K562 (cell line): ENCODE results near the gene DENND6B. TPM values are rescaled to one million over a fixed set of nuclear protein-coding genes. Genes with fewer than 3 reads are reported as not detected.

Experiments
- ATAC-seq: fragments of 200-7000 bp; cut with Tn5 transposase; 3 replicates; pipeline ENCODE4 v1.9.1; 2020; ENCODE audit warnings: moderate library complexity
- BruUV-seq: library from RNA; stranded (reverse); fragments of 400-500 nt; replicated peaks from 2 replicates; lab custom pipeline; 2021; lab: Mats Ljungman, UMichigan
- CTCF ChIA-PET: fragments of 300-600 bp; formaldehyde crosslinking; extraction: SDS; loops from one replicate; lab custom pipeline; 2021; ENCODE audit warnings: low intra/inter-chr PET ratio; lab: Yijun Ruan, JAX
- POLR2A ChIA-PET: fragments of 300-600, 350-650 bp; sonication (Branson Sonifier 250); formaldehyde crosslinking; extraction: SDS; loops from one replicate; lab custom pipeline; 2021; ENCODE audit warnings: antibody characterized with exemption, inconsistent platforms; lab: Yijun Ruan, JAX
- DNase-seq, 4 experiments: peaks; one replicate each; pipeline versions ENCODE4 v3.0.0 to v3.0.0-alpha.2; 2011 to 2018; ENCODE audit warnings: low spot score in 3 of 4, mixed read lengths in 3 of 4; ENCODE audit errors: extremely low read depth in 1 of 4
- FAIRE-seq: peaks from 2 replicates; lab custom pipeline; 2011; peaks lifted over from hg19 to GRCh38; lab: Jason Lieb, UNC
- H2AFZ ChIP-seq: 2 replicates; pipeline ENCODE4 v1.6.0; 2011; ENCODE audit warnings: low read depth, low read length, control low read depth, inconsistent platforms
- H3K27ac ChIP-seq: fragments of 200-600 bp; 3 replicates; pipeline ENCODE4 v1.8.0; 2011; ENCODE audit warnings: low read depth, mild to moderate bottlenecking, control low read depth, inconsistent platforms, low read length, moderate library complexity, mixed read lengths; ENCODE audit errors: extremely low read depth
- H3K27me3 ChIP-seq, 2 experiments: fragments of 300-600 bp in 1 of 2; 2 replicates in 1 of 2; 3 replicates in 1 of 2; pipeline versions ENCODE4 v1.6.0 to v1.8.0; 2011; ENCODE audit warnings: inconsistent platforms in 2 of 2, low read length in 2 of 2, mild to moderate bottlenecking in 1 of 2, mixed read lengths in 1 of 2, moderate library complexity in 1 of 2; ENCODE audit not compliant: control insufficient read depth in 2 of 2, insufficient read depth in 2 of 2
- H3K36me3 ChIP-seq: fragments of 300-600 bp; 3 replicates; pipeline ENCODE4 v1.8.0; 2011; ENCODE audit warnings: mild to moderate bottlenecking, low read length, inconsistent platforms; ENCODE audit not compliant: control insufficient read depth, insufficient read depth
- H3K4me1 ChIP-seq, 2 experiments: fragments of 200-600 bp in 1 of 2; replicated peaks in 1 of 2; 2 replicates in 1 of 2; 3 replicates in 1 of 2; pipeline versions ENCODE4 v1.5.1 to v1.8.0; 2011; ENCODE audit warnings: inconsistent platforms in 2 of 2, low read length in 2 of 2, mild to moderate bottlenecking in 1 of 2, mixed read lengths in 1 of 2, moderate library complexity in 1 of 2; ENCODE audit not compliant: control insufficient read depth in 2 of 2, insufficient read depth in 2 of 2
- H3K4me2 ChIP-seq: 2 replicates; pipeline ENCODE4 v1.6.1; 2011; ENCODE audit warnings: low read length, control low read depth, inconsistent platforms, mixed read lengths; ENCODE audit not compliant: insufficient read depth
- H3K4me3 ChIP-seq: fragments of 200-600 bp; sonication (generic), shearing (Covaris generic); 2 replicates; pipeline ENCODE4 v1.5.1; 2016; ENCODE audit warnings: control low read depth, inconsistent platforms
- H3K79me2 ChIP-seq: fragments of 200-600 bp; 3 replicates; pipeline ENCODE4 v1.8.0; 2011; ENCODE audit warnings: low read length, inconsistent platforms; ENCODE audit not compliant: control insufficient read depth, insufficient read depth
- H3K9ac ChIP-seq, 2 experiments: 2 replicates each; pipeline versions ENCODE4 v1.6.0 to v1.6.1; 2011; ENCODE audit warnings: low read depth in 2 of 2, low read length in 2 of 2, control low read depth in 1 of 2, inconsistent platforms in 1 of 2, mild to moderate bottlenecking in 1 of 2, mixed read lengths in 1 of 2; ENCODE audit not compliant: insufficient read depth in 1 of 2
- H3K9me1 ChIP-seq: one replicate; pipeline ENCODE4 v1.6.0; 2011; ENCODE audit warnings: inconsistent platforms, mild to moderate bottlenecking, low read length, moderate library complexity; ENCODE audit not compliant: control insufficient read depth, insufficient read depth
- H3K9me3 ChIP-seq: replicated peaks from 2 replicates; pipeline ENCODE4 v1.5.1; 2011; ENCODE audit warnings: low read depth, low read length, inconsistent platforms; ENCODE audit not compliant: control insufficient read depth, insufficient read depth
- H4K20me1 ChIP-seq: replicated peaks from 2 replicates; pipeline ENCODE4 v1.6.1; 2011; ENCODE audit warnings: low read length, inconsistent platforms, mixed read lengths; ENCODE audit not compliant: control insufficient read depth, insufficient read depth
- ELF2 ChIP-seq: fragments of 250-450 bp; sonication (Bioruptor Pico); IDR thresholded peaks from 2 replicates; pipeline ENCODE4 v1.5.0; 2021; ENCODE audit warnings: mild to moderate bottlenecking
- KLF16 ChIP-seq: IDR thresholded peaks from 2 replicates; pipeline ENCODE4 v1.6.1; 2016; ENCODE audit warnings: antibody characterized with exemption
- NFE2 ChIP-seq: IDR thresholded peaks from 2 replicates; pipeline ENCODE4 v1.6.1; 2014; ENCODE audit warnings: antibody characterized with exemption, low read depth
- NFXL1 ChIP-seq: fragments of 450-650 bp; formaldehyde crosslinking; IDR thresholded peaks from 2 replicates; pipeline ENCODE4 v1.4.0; 2021; ENCODE audit warnings: mild to moderate bottlenecking
- NFYB ChIP-seq: IDR thresholded peaks from 2 replicates; pipeline ENCODE4 v1.6.1; 2011; ENCODE audit warnings: mild to moderate bottlenecking, moderate library complexity; ENCODE audit not compliant: insufficient read length; ENCODE audit errors: extremely low read depth
- NR1H2 ChIP-seq: sonication (generic); formaldehyde crosslinking; IDR thresholded peaks from 2 replicates; pipeline ENCODE4 v1.4.0; 2020; ENCODE audit warnings: mild to moderate bottlenecking, missing genetic modification reagents
- NR2C2 ChIP-seq, 2 experiments: fragments of 200-800 bp in 1 of 2; sonication (Bioruptor generic) in 1 of 2; sonication (generic) in 1 of 2; formaldehyde crosslinking in 1 of 2; IDR thresholded peaks; 2 replicates each; pipeline versions ENCODE4 v1.6.1 to v1.8.0; 2016 to 2022; ENCODE audit warnings: mild to moderate bottlenecking in 1 of 2, missing compliant biosample characterization in 1 of 2, missing genetic modification characterization in 1 of 2, missing genetic modification reagents in 1 of 2
- PML ChIP-seq: IDR thresholded peaks from 2 replicates; pipeline ENCODE4 v1.6.1; 2012; ENCODE audit warnings: low read length, inconsistent platforms
- RBM39 ChIP-seq: fragments of 200-400 bp; formaldehyde crosslinking; optimal IDR thresholded peaks from 2 replicates; pipeline ENCODE3; 2018; ENCODE audit warnings: low read depth, low read length
- SAP30 ChIP-seq: fragments of 200-600 bp; sonication (generic); IDR thresholded peaks from 2 replicates; pipeline ENCODE4 v1.6.1; 2012; ENCODE audit warnings: borderline replicate concordance, low read depth, mild to moderate bottlenecking, moderate library complexity, low read length, control low read depth, inconsistent platforms; ENCODE audit not compliant: insufficient read depth, poor library complexity, severe bottlenecking
- SETDB1 ChIP-seq: IDR thresholded peaks from one replicate; pipeline ENCODE4 v1.6.1; 2012; ENCODE audit warnings: low read length, control low read depth, inconsistent platforms
- TSC22D4 ChIP-seq: fragments of 450-650 bp; IDR thresholded peaks from 2 replicates; pipeline ENCODE4 v1.6.1; 2016; ENCODE audit warnings: missing genetic modification characterization, missing biosample characterization, control low read depth
- ZBTB12 ChIP-seq: fragments of 250-450 bp; sonication (Bioruptor Pico); IDR thresholded peaks from 2 replicates; pipeline ENCODE4 v1.4.0; 2020
- ZC3H4 ChIP-seq: sonication (generic); formaldehyde crosslinking; IDR thresholded peaks from 2 replicates; pipeline ENCODE4 v1.9.0; 2021; ENCODE audit warnings: missing genetic modification reagents, borderline replicate concordance
- ZNF134 ChIP-seq: fragments of 250-450 bp; sonication (Bioruptor Pico); conservative IDR thresholded peaks from 2 replicates; pipeline ENCODE4 v1.4.0; 2020
- WGBS: fragments of 100-300 bp; shearing (Covaris generic); methylation state at CpG from one replicate; pipeline ENCODE4 v1.1.6; 2016; ENCODE audit warnings: low coverage, mixed read lengths; ENCODE audit not compliant: insufficient coverage; ENCODE audit errors: missing lambda C conversion rate; 5-methylcytosine and 5-hydroxymethylcytosine counted together
- in situ Hi-C: fragments of 300-500 bp; cut with MboI; formaldehyde crosslinking; loops from 4 replicates; pipeline ENCODE4 v1.15.0; 2018; ENCODE audit warnings: inconsistent platforms, mixed read lengths
- intact Hi-C: fragments of 100-400 bp; cut with micrococcal nuclease; formaldehyde crosslinking; loops from 2 replicates; pipeline ENCODE4 v1.14.2; 2022
- polyA plus RNA-seq, 8 experiments: library from polyadenylated mRNA; depleted of rRNA in 4 of 8; stranded (reverse) in 5 of 8; unstranded in 3 of 8; fragments of >200 nt; fragmentation: Nextera tagmentation in 2 of 8; fragmentation: Illumina TruSeq in 1 of 8; extraction: Ambion mirVana in 2 of 8; extraction: Trizol in 1 of 8; gene quantifications; 2 replicates each; pipeline versions ENCODE4 v1.2.1 to v1.2.3, GENCODE V29; 2011 to 2014; ENCODE audit warnings: inconsistent platforms in 1 of 8, missing spikeins in 1 of 8
- total RNA-seq, 7 experiments: library from RNA; depleted of rRNA in 6 of 7; stranded (reverse); fragments of >200 nt in 6 of 7; fragmentation: Illumina TruSeq in 2 of 7; extraction: Trizol in 2 of 7; gene quantifications; 2 replicates each; pipeline versions ENCODE4 v1.2.1 to v1.2.3, GENCODE V29; 2011 to 2021; ENCODE audit warnings: low replicate concordance in 1 of 7
- TF ChIP-seq, protein P1 (sequence below): sonication (generic); formaldehyde crosslinking; IDR thresholded peaks from 2 replicates; pipeline ENCODE4 v1.8.0; 2022; ENCODE audit warnings: mild to moderate bottlenecking, missing genetic modification reagents
- TF ChIP-seq, protein P2 (sequence below): sonication (generic); formaldehyde crosslinking; IDR thresholded peaks from 2 replicates; pipeline ENCODE4 v1.8.0; 2022; ENCODE audit warnings: mild to moderate bottlenecking, low read depth, missing genetic modification reagents

DENND6B gene
- total and polyA plus RNA-seq, 9 of the 15 experiments (the other 6 are each of a cell fraction or from before 2014, with no cell fraction given) = 0.07 to 3.7 (median 1.5) TPM

- 100% methylated on average over 3 of the region's 5 CpGs for WGBS
- Histone ChIP-seq H4K20me1 (no peaks in the 10 kb centered on the region; the same call in 1 of the 2 replicates), H3K9ac (no peak overlapping the region), H3K36me3 (peaks cover 5% of the 10 kb centered on the region; the same call in 1 of the 3 replicates), H3K79me2 (peaks cover 47% of the 10 kb centered on the region), H3K4me1 (peaks cover 3 to 47% of the 10 kb centered on the region in 2 experiments; a peak in 4 of 5 replicates), H3K27me3 (no peaks in the 10 kb centered on the region), H3K9me3 (0 out of 2 replicates have a peak, but pooled peaks cover 2% of the 10 kb centered on the region), H2AFZ (no peak overlapping the region), H3K4me3 (no peak overlapping the region), H3K4me2 (0 out of 2 replicates have a peak overlapping the region, but pooled peaks have one; percentile 0), H3K9me1 (peaks cover 4% of the 10 kb centered on the region), H3K27ac (peak overlapping the region; percentile 17; the same call in 1 of the 3 replicates)
- ATAC-seq (no peak), FAIRE-seq (peak; percentile 44), DNase-seq (no peak)
- ChIA-PET CTCF (no interaction called here), POLR2A (no interaction called here)
- TF ChIP-seq ZNF134 (no peak), ZC3H4 (CRISPR knock-in tag) (no peak), NR2C2 (CRISPR knock-in tag; IDR thresholded peaks at IDR 0.05) (0 out of 2 replicates have a peak, but pooled peaks have one; percentile 27), NR2C2 (tag; IDR thresholded peaks at IDR 0.05) (no peak), NFYB (no peak), SETDB1 (no peak), KLF16 (no peak), TSC22D4 (tag) (no peak), NFXL1 (no peak), PML (no peak), NFE2 (no peak), ZBTB12 (no peak), SAP30 (no peak), NR1H2 (CRISPR knock-in tag) (no peak), ELF2 (CRISPR knock-in tag) (no peak), RBM39 (no peak)
- TF ChIP-seq, protein P1, sequence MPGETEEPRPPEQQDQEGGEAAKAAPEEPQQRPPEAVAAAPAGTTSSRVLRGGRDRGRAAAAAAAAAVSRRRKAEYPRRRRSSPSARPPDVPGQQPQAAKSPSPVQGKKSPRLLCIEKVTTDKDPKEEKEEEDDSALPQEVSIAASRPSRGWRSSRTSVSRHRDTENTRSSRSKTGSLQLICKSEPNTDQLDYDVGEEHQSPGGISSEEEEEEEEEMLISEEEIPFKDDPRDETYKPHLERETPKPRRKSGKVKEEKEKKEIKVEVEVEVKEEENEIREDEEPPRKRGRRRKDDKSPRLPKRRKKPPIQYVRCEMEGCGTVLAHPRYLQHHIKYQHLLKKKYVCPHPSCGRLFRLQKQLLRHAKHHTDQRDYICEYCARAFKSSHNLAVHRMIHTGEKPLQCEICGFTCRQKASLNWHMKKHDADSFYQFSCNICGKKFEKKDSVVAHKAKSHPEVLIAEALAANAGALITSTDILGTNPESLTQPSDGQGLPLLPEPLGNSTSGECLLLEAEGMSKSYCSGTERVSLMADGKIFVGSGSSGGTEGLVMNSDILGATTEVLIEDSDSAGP (CRISPR knock-in tag) = 0 out of 2 replicates have a peak, but pooled peaks have one; percentile 11
- TF ChIP-seq, protein P2, sequence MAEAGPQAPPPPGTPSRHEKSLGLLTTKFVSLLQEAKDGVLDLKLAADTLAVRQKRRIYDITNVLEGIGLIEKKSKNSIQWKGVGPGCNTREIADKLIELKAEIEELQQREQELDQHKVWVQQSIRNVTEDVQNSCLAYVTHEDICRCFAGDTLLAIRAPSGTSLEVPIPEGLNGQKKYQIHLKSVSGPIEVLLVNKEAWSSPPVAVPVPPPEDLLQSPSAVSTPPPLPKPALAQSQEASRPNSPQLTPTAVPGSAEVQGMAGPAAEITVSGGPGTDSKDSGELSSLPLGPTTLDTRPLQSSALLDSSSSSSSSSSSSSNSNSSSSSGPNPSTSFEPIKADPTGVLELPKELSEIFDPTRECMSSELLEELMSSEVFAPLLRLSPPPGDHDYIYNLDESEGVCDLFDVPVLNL (CRISPR knock-in tag) = peak; percentile 40; the same call in 1 of the 2 replicates
- no TSS peak for BruUV-seq
- in situ Hi-C loops (no loop called here), intact Hi-C loops (no loop called here)
Measured at GRCh38 chr22:50338042-50338573, 11.3 kb upstream of the DENND6B start.
